PC-9 (cell line): ENCODE results near the gene ASB10.

ENCODE experiments used
- EZH2 ChIP-seq: fragments of 200-600 bp; sonication (generic); IDR thresholded peaks from 2 replicates; pipeline ENCODE4 v1.8.0; 2017; ENCODE audit warnings: antibody characterized with exemption, low read depth
- TF ChIP-seq, protein P1 (sequence below): fragments of 200-600 bp; sonication (generic); conservative IDR thresholded peaks from 2 replicates; pipeline ENCODE4 v1.6.1; 2017; ENCODE audit warnings: mixed run types, antibody characterized with exemption, mild to moderate bottlenecking, moderate library complexity

DNA sequence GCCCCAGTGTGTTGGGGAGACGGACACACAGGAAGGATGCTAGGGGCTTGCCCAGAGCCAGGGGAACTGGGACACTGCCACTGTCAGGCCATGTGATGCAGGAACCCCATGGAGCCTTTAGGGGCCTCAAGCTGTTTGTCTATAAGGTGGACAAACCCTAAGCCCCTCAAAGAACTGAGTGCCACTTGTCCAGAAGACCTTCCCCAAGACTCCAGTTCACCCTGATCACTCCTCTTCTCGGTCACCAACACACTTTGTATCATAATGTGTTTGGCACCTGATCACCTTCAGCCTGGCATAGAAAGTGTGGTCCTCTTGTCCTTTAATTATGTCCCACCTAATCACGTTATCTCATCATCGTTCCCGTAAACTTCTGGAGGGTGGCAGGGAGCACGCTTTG is 22.5 kb upstream of the ASB10 start:
- TF ChIP-seq, protein P1, sequence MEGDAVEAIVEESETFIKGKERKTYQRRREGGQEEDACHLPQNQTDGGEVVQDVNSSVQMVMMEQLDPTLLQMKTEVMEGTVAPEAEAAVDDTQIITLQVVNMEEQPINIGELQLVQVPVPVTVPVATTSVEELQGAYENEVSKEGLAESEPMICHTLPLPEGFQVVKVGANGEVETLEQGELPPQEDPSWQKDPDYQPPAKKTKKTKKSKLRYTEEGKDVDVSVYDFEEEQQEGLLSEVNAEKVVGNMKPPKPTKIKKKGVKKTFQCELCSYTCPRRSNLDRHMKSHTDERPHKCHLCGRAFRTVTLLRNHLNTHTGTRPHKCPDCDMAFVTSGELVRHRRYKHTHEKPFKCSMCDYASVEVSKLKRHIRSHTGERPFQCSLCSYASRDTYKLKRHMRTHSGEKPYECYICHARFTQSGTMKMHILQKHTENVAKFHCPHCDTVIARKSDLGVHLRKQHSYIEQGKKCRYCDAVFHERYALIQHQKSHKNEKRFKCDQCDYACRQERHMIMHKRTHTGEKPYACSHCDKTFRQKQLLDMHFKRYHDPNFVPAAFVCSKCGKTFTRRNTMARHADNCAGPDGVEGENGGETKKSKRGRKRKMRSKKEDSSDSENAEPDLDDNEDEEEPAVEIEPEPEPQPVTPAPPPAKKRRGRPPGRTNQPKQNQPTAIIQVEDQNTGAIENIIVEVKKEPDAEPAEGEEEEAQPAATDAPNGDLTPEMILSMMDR, result no peak
- no peak for TF ChIP-seq EZH2
